Type B pancreatic cell (in vitro differentiated cells): ENCODE measurements around the gene KDM7A. TPM values are rescaled to one million over a fixed set of nuclear protein-coding genes. Genes with fewer than 3 reads are reported as not detected.

Source experiments
- DNase-seq: peaks from one replicate; pipeline ENCODE4 v3.0.0; 2021; ENCODE audit warnings: mixed read lengths; ENCODE audit not compliant: unreplicated experiment; ENCODE audit errors: extremely low spot score
- H3K27ac Mint-ChIP-seq: 2 replicates; pipeline ENCODE4 v1.8.0; 2021; ENCODE audit warnings: mild to moderate bottlenecking, mixed read lengths
- H3K27me3 Mint-ChIP-seq: 2 replicates; pipeline ENCODE4 v1.8.0; 2021; ENCODE audit warnings: mixed read lengths
- H3K36me3 Mint-ChIP-seq: 2 replicates; pipeline ENCODE4 v1.8.0; 2021; ENCODE audit warnings: mixed read lengths
- H3K4me1 Mint-ChIP-seq: one replicate; pipeline ENCODE4 v1.8.0; 2021; ENCODE audit warnings: mixed read lengths; ENCODE audit not compliant: unreplicated experiment
- H3K4me3 Mint-ChIP-seq: 2 replicates; pipeline ENCODE4 v1.8.0; 2021; ENCODE audit warnings: mild to moderate bottlenecking, mixed read lengths
- H3K9me3 Mint-ChIP-seq: 2 replicates; pipeline ENCODE4 v1.8.0; 2021; ENCODE audit warnings: mixed read lengths
- total RNA-seq: library from RNA; stranded (reverse); gene quantifications from 2 replicates; pipeline ENCODE4 v1.2.1, GENCODE V29; 2021; ENCODE audit warnings: low replicate concordance
- TF ChIP-seq, protein P1 (sequence below): fragments of 200-600 bp; sonication (generic); conservative IDR thresholded peaks from 2 replicates; pipeline ENCODE4 v1.5.0; 2021; ENCODE audit warnings: antibody characterized with exemption, mild to moderate bottlenecking

KDM7A gene
- total RNA-seq, 1 donor from 2014 or later = 7.5 TPM

DNA sequence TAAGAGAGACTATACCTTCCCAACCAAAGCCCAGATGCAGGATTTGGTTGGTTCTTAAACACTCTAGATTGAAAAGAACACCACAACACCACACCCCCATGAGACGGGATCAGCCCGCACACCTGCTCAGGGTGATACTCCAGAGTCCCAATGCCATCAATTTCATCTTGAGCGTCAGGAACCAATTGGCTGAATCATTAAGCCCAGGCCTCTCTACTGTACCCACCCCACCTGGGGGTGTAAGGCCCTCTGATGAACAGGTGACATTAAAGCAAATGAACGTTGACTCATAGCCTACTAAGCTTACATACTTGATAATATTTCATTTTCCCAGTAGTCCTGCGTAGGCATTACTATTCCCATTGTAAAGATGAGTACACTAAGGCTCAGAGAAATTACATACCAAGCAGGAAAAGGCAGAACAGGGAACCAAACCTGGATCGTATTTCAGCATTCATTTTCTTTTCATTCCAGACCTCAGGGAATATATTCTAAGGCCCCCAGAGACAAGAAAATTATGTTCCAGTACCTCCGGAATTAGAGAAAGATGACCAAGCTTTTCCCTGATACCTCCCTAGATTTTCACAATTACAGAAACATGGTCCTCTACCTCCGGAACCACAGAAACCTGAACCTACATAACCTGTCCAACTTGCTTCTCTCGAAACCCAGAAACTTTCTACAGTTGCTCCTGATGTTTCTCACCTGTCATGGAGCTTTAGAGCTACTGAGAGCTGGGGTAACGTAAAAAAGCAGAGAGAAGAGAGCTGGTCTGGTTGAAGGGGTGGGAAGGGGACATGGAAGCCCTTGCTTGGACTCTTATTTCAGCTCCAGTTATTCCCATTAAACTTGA is 43.1 kb upstream of the KDM7A start:
- H3K4me1 Mint-ChIP-seq = peaks cover 8% of the 10 kb centered on the region
- H3K27ac Mint-ChIP-seq = peak overlapping the region; percentile 98
- H3K36me3 Mint-ChIP-seq = no peaks in the 10 kb centered on the region
- TF ChIP-seq, protein P1, sequence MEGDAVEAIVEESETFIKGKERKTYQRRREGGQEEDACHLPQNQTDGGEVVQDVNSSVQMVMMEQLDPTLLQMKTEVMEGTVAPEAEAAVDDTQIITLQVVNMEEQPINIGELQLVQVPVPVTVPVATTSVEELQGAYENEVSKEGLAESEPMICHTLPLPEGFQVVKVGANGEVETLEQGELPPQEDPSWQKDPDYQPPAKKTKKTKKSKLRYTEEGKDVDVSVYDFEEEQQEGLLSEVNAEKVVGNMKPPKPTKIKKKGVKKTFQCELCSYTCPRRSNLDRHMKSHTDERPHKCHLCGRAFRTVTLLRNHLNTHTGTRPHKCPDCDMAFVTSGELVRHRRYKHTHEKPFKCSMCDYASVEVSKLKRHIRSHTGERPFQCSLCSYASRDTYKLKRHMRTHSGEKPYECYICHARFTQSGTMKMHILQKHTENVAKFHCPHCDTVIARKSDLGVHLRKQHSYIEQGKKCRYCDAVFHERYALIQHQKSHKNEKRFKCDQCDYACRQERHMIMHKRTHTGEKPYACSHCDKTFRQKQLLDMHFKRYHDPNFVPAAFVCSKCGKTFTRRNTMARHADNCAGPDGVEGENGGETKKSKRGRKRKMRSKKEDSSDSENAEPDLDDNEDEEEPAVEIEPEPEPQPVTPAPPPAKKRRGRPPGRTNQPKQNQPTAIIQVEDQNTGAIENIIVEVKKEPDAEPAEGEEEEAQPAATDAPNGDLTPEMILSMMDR = no peak
- DNase-seq = no peak
- H3K27me3 Mint-ChIP-seq = no peaks in the 10 kb centered on the region
- H3K4me3 Mint-ChIP-seq = peak overlapping the region; percentile 74
- peaks cover 14% of the 10 kb centered on the region for H3K9me3 Mint-ChIP-seq

GRCh38 chr7:140218656-140219055 is 41.9 kb upstream of the KDM7A start:
- Mint-ChIP-seq H3K4me3 (no peak overlapping the region), H3K9me3 (peaks cover 14% of the 10 kb centered on the region), H3K27ac (peak overlapping the region; percentile 79), H3K36me3 (no peaks in the 10 kb centered on the region), H3K27me3 (no peaks in the 10 kb centered on the region), H3K4me1 (peaks cover under 1% of the 10 kb centered on the region)
- DNase-seq = no peak
- TF ChIP-seq, protein P1 = no peak

DNA sequence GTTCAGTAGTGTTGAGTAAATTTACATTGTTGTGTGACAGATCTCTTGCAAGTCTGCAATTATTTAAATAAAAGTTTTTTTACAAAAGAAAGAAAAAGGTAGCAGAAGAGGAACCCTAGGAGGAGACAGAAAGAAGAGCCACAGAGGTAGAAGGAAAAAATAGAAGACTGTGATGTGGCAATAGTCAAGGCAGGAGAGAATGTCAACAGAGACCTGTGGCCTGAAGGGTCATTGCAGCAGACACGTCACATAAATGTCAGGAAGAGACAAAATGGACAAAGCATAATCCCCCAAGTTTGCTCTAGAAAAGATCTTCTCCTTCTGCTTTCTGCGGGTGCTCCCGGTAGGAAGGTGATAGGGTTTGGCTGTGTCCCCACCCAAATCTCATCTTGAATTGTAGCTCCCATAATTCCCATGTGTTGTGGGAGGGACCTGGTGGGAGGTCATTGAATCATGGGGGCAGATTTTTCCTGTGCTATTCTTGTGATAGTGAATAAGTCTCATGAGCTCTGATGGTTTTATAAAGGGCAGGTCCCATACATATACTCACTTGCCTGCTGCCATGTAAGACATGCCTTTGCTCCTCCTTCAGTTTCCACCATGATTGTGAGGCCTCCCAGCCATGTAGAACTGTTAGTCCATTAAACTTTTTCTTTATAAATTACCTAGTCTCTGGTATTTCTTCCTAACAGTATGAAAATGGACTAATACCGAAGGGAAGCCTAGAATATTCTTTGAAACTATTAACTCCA is 41.1 kb upstream of the KDM7A start:
- H3K27me3 Mint-ChIP-seq = no peaks in the 10 kb centered on the region
- TF ChIP-seq, protein P1 = no peak
- no peak overlapping the region for H3K4me3 Mint-ChIP-seq
- H3K36me3 Mint-ChIP-seq = no peaks in the 10 kb centered on the region
- peaks cover 14% of the 10 kb centered on the region for H3K9me3 Mint-ChIP-seq
- no peak for DNase-seq
- peak overlapping the region; percentile 79 for H3K27ac Mint-ChIP-seq
- no peaks in the 10 kb centered on the region for H3K4me1 Mint-ChIP-seq

GRCh38 chr7:140215281-140215680 is 38.5 kb upstream of the KDM7A start:
- Mint-ChIP-seq H3K4me3 (no peak overlapping the region), H3K4me1 (no peaks in the 10 kb centered on the region), H3K36me3 (no peaks in the 10 kb centered on the region), H3K27me3 (peaks cover 4% of the 10 kb centered on the region), H3K27ac (no peak overlapping the region), H3K9me3 (peaks cover 14% of the 10 kb centered on the region)
- no peak for DNase-seq
- TF ChIP-seq, protein P1 = no peak

- Mint-ChIP-seq H3K4me1 (no peaks in the 10 kb centered on the region), H3K9me3 (peaks cover 14% of the 10 kb centered on the region)
These were observed 37.4 kb upstream of the KDM7A start for GRCh38 chr7:140214075-140214684.

More at GRCh38 chr7:140214075-140214684, 37.4 kb upstream of the KDM7A start:
- DNase-seq = no peak
- Mint-ChIP-seq H3K4me3 (no peak overlapping the region), H3K36me3 (no peaks in the 10 kb centered on the region), H3K27ac (peak overlapping the region; percentile 12), H3K27me3 (peaks cover 4% of the 10 kb centered on the region)
- TF ChIP-seq, protein P1 = no peak
